Measurements from ENCODE around the gene AURKA.

The AURKA gene

GRCh38 chr20:56363491-56363890 lies 28.5 kb downstream of the AURKA start:
- peaks cover 5% of the 10 kb centered on the region for H3K4me1 ChIP-seq (ENCODE audit: insufficient read depth, low read length, severe bottlenecking)
- H3K4me2 ChIP-seq (ENCODE audit: low read length): no peak overlapping the region
- H3K36me3 ChIP-seq (ENCODE audit: insufficient read depth, low read length): no peaks in the 10 kb centered on the region; the same call in 1 of the 2 replicates
- no peaks in the 10 kb centered on the region for H4K20me1 ChIP-seq (ENCODE audit: insufficient read depth, low read length)
- no peak overlapping the region for H3K27ac ChIP-seq (ENCODE audit: low read depth, low read length, poor library complexity, severe bottlenecking)
- no peak overlapping the region for H2AFZ ChIP-seq (ENCODE audit: low read length)
- no peaks in the 10 kb centered on the region for H3K27me3 ChIP-seq (ENCODE audit: insufficient read depth, low read length)
- H3K4me3 ChIP-seq (ENCODE audit: low read depth, low read length, poor library complexity, severe bottlenecking): no peak overlapping the region
- H3F3A ChIP-seq (ENCODE audit: insufficient read depth, low read length): no peaks in the 10 kb centered on the region
- no peak for TF ChIP-seq CTCF (IDR thresholded peaks at IDR 0.05; ENCODE audit: low read length)
- TF ChIP-seq EZH2 (IDR thresholded peaks at IDR 0.05; ENCODE audit: borderline replicate concordance, low read length): no peak
- H3K9me3 ChIP-seq (ENCODE audit: low read length): no peaks in the 10 kb centered on the region
- H3K9ac ChIP-seq (ENCODE audit: low read length): no peak overlapping the region
- no peaks in the 10 kb centered on the region for H3K9me2 ChIP-seq (ENCODE audit: low read depth, low read length)
- no peaks in the 10 kb centered on the region for H3K79me2 ChIP-seq (ENCODE audit: insufficient read depth, low read length)

GRCh38 chr20:56362833-56363413 lies 29.1 kb downstream of the AURKA start:
- H3K4me1 ChIP-seq (ENCODE audit: insufficient read depth, low read length, severe bottlenecking): peaks cover 9% of the 10 kb centered on the region
- TF ChIP-seq EZH2 (IDR thresholded peaks at IDR 0.05; ENCODE audit: borderline replicate concordance, low read length) (no peak), CTCF (IDR thresholded peaks at IDR 0.05; ENCODE audit: low read length) (no peak)
- no peak overlapping the region for H2AFZ ChIP-seq (ENCODE audit: low read length)
- H3K4me3 ChIP-seq (ENCODE audit: low read depth, low read length, poor library complexity, severe bottlenecking): no peak overlapping the region
- H3K27me3 ChIP-seq (ENCODE audit: insufficient read depth, low read length): no peaks in the 10 kb centered on the region
- no peaks in the 10 kb centered on the region for H4K20me1 ChIP-seq (ENCODE audit: insufficient read depth, low read length)
- no peaks in the 10 kb centered on the region; the same call in 1 of the 2 replicates for H3K36me3 ChIP-seq (ENCODE audit: insufficient read depth, low read length)
- no peaks in the 10 kb centered on the region for H3K9me2 ChIP-seq (ENCODE audit: low read depth, low read length)
- H3K79me2 ChIP-seq (ENCODE audit: insufficient read depth, low read length): no peaks in the 10 kb centered on the region
- no peaks in the 10 kb centered on the region for H3F3A ChIP-seq (ENCODE audit: insufficient read depth, low read length)
- H3K9me3 ChIP-seq (ENCODE audit: low read length): no peaks in the 10 kb centered on the region
- no peak overlapping the region for H3K9ac ChIP-seq (ENCODE audit: low read length)
- no peak overlapping the region for H3K4me2 ChIP-seq (ENCODE audit: low read length)
- no peak overlapping the region for H3K27ac ChIP-seq (ENCODE audit: low read depth, low read length, poor library complexity, severe bottlenecking)

- no peaks in the 10 kb centered on the region for H3K79me2 ChIP-seq (ENCODE audit: insufficient read depth, low read length)
- no peaks in the 10 kb centered on the region for H3F3A ChIP-seq (ENCODE audit: insufficient read depth, low read length)
- H3K4me2 ChIP-seq (ENCODE audit: low read length): no peak overlapping the region
- H3K4me3 ChIP-seq (ENCODE audit: low read depth, low read length, poor library complexity, severe bottlenecking): no peak overlapping the region
- H4K20me1 ChIP-seq (ENCODE audit: insufficient read depth, low read length): no peaks in the 10 kb centered on the region
- no peak overlapping the region for H3K27ac ChIP-seq (ENCODE audit: low read depth, low read length, poor library complexity, severe bottlenecking)
- H3K9me3 ChIP-seq (ENCODE audit: low read length): no peaks in the 10 kb centered on the region
- H3K9ac ChIP-seq (ENCODE audit: low read length): no peak overlapping the region
- H3K27me3 ChIP-seq (ENCODE audit: insufficient read depth, low read length): no peaks in the 10 kb centered on the region
- TF ChIP-seq CTCF (IDR thresholded peaks at IDR 0.05; ENCODE audit: low read length) (no peak), EZH2 (IDR thresholded peaks at IDR 0.05; ENCODE audit: borderline replicate concordance, low read length) (no peak)
- peaks cover 9% of the 10 kb centered on the region for H3K4me1 ChIP-seq (ENCODE audit: insufficient read depth, low read length, severe bottlenecking)
- H3K9me2 ChIP-seq (ENCODE audit: low read depth, low read length): no peaks in the 10 kb centered on the region
- no peaks in the 10 kb centered on the region; the same call in 1 of the 2 replicates for H3K36me3 ChIP-seq (ENCODE audit: insufficient read depth, low read length)
- no peak overlapping the region for H2AFZ ChIP-seq (ENCODE audit: low read length)
Observed at GRCh38 chr20:56361900-56362299, 30.1 kb downstream of the AURKA start.

Measured in OCI-LY1 (cell line).